ENCODE measurements around the gene SH3PXD2A.

DNA sequence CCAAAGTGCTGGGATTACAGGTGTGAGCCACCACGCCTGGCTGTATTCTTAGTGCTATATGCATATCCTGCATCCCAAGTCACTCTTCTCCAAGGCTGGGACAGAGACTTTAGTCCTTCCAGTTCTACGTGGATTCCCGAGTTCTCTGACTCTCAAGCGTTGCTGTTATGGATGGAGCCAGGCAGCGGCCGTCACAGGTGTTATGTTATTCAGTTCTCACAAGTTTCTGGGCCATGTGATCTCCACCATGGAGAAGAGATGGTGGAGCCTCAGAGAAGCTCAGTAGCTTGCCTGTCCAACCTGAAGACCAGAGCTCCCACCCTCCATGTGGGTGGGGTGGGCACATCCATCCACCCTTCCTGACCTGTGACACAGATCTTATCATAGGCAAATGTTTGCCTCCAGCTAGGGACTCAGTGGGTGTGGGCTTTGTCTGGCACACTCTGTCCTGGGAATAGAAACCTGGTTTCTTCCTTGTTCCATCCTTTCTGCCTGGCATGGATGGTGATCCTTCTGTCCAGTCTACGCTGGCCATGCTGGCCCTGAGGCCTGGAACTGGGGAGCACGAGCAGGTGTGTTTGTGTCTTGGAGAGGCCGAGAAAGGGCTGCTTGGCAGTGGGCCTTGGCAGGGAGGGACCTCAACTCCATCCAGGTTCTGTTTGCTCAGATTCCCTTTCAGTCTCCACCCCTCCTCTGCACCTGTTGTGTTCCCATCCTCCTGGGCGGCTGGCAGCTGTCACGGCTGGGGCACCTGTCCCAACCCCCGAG, 306.6 kb downstream of the SH3PXD2A start:
- no peak for TF ChIP-seq EZH2 (IDR thresholded peaks at IDR 0.05; ENCODE audit: borderline replicate concordance, low read depth, low read length, severe bottlenecking)
- TF ChIP-seq, protein P1, sequence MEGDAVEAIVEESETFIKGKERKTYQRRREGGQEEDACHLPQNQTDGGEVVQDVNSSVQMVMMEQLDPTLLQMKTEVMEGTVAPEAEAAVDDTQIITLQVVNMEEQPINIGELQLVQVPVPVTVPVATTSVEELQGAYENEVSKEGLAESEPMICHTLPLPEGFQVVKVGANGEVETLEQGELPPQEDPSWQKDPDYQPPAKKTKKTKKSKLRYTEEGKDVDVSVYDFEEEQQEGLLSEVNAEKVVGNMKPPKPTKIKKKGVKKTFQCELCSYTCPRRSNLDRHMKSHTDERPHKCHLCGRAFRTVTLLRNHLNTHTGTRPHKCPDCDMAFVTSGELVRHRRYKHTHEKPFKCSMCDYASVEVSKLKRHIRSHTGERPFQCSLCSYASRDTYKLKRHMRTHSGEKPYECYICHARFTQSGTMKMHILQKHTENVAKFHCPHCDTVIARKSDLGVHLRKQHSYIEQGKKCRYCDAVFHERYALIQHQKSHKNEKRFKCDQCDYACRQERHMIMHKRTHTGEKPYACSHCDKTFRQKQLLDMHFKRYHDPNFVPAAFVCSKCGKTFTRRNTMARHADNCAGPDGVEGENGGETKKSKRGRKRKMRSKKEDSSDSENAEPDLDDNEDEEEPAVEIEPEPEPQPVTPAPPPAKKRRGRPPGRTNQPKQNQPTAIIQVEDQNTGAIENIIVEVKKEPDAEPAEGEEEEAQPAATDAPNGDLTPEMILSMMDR (IDR thresholded peaks at IDR 0.05; ENCODE audit: borderline replicate concordance, extremely low read depth, low read length, poor library complexity, severe bottlenecking), result no peak

All from DND-41 (cell line).